C4-2B (cell line): ENCODE measurements around the gene ZNF860.

Experiments used
- CTCF ChIP-seq: fragments of 450-650 bp; conservative IDR thresholded peaks from 2 replicates; pipeline ENCODE4 v1.5.1; 2017; ENCODE audit warnings: mild to moderate bottlenecking
- ZFX ChIP-seq: fragments of 450-650 bp; IDR thresholded peaks from 2 replicates; pipeline ENCODE4 v1.6.1; 2017

GRCh38 chr3:31988271-31988670 lies 6.7 kb downstream of the ZNF860 start:
- TF ChIP-seq CTCF (no peak), ZFX (no peak)
